HCT116 (cell line): ENCODE measurements around the gene DAPK1. TPM values are rescaled to one million over a fixed set of nuclear protein-coding genes. Genes with fewer than 3 reads are reported as not detected.

Experiments
- ATAC-seq: fragments of 200-7000 bp; cut with Tn5 transposase; 2 replicates; pipeline ENCODE4 v1.9.1; 2020; ENCODE audit warnings: mild to moderate bottlenecking, moderate library complexity
- BruUV-seq: library from RNA; stranded (reverse); fragments of 400-500 nt; replicated peaks from 2 replicates; lab custom pipeline; 2021; lab: Mats Ljungman, UMichigan
- CTCF ChIA-PET: fragments of 300-600 bp; sonication (Branson Sonifier 250); formaldehyde crosslinking; loops from one replicate; lab custom pipeline; 2021; ENCODE audit warnings: antibody characterized with exemption; lab: Charles Lee
- POLR2A ChIA-PET: fragments of 300-600, 350-600 bp; sonication (Branson Sonifier 250); formaldehyde crosslinking; loops from one replicate; lab custom pipeline; 2021; ENCODE audit warnings: antibody characterized with exemption; lab: Charles Lee
- RAD21 ChIA-PET, 2 experiments: fragments of 300-600 bp; sonication (Branson Sonifier 250); formaldehyde crosslinking; loops; one replicate each; lab custom pipeline; 2023; ENCODE audit warnings: low total read pairs in 2 of 2; ENCODE audit not compliant: uncharacterized antibody in 2 of 2, unreplicated experiment in 2 of 2, low non-redundant PET in 1 of 2; lab: Charles Lee
- DNase-seq: peaks from one replicate; pipeline ENCODE4 v3.0.0-alpha.2; 2010; ENCODE audit warnings: low read depth, low spot score
- H2AFZ ChIP-seq: fragments of 200-600 bp; shearing (Covaris generic), sonication (generic); 2 replicates; pipeline ENCODE4 v1.6.1; 2017; ENCODE audit warnings: low read depth, mixed run types, mixed read lengths, antibody characterized with exemption, low read length; ENCODE audit not compliant: poor library complexity, severe bottlenecking
- H3K27ac ChIP-seq: 2 replicates; pipeline ENCODE4 v1.5.1; 2012; ENCODE audit warnings: low read depth, low read length
- H3K27me3 ChIP-seq: fragments of 200-600 bp; sonication (generic); 2 replicates; pipeline ENCODE4 v1.6.1; 2016; ENCODE audit warnings: mixed run types, low read length, mixed read lengths; ENCODE audit not compliant: insufficient read depth
- H3K36me3 ChIP-seq, 2 experiments: fragments of 200-500 bp in 1 of 2; fragments of 200-600 bp in 1 of 2; sonication (Bioruptor generic) in 1 of 2; sonication (generic) in 1 of 2; 2 replicates each; pipeline versions ENCODE4 v1.5.1 to v1.6.1; 2014 to 2016; ENCODE audit warnings: low read length in 2 of 2, inconsistent platforms in 1 of 2, mixed read lengths in 1 of 2, mixed run types in 1 of 2; ENCODE audit not compliant: insufficient read depth in 2 of 2, control insufficient read depth in 1 of 2
- H3K4me1 ChIP-seq, 2 experiments: fragments of 200-600 bp in 1 of 2; sonication (generic) in 1 of 2; 2 replicates each; pipeline versions ENCODE4 v1.5.1 to v1.6.1; 2012 to 2017; ENCODE audit warnings: low read length in 2 of 2, inconsistent platforms in 1 of 2, mild to moderate bottlenecking in 1 of 2, mixed read lengths in 1 of 2, mixed run types in 1 of 2, moderate library complexity in 1 of 2; ENCODE audit not compliant: insufficient read depth in 2 of 2, control insufficient read depth in 1 of 2
- H3K4me2 ChIP-seq: fragments of 200-600 bp; sonication (generic); 2 replicates; pipeline ENCODE4 v1.6.1; 2017; ENCODE audit warnings: mixed run types, low read length, mixed read lengths
- H3K4me3 ChIP-seq, 2 experiments: fragments of 200-600 bp in 1 of 2; sonication (generic) in 1 of 2; replicated peaks in 1 of 2; 2 replicates each; pipeline ENCODE4 v1.5.1; 2011 to 2016; ENCODE audit warnings: low read length in 2 of 2, control low read depth in 1 of 2, low read depth in 1 of 2, mild to moderate bottlenecking in 1 of 2, mixed read lengths in 1 of 2, mixed run types in 1 of 2
- H3K79me2 ChIP-seq: fragments of 200-600 bp; sonication (generic); 2 replicates; pipeline ENCODE4 v1.6.1; 2017; ENCODE audit warnings: mild to moderate bottlenecking, mixed run types, low read length, moderate library complexity, mixed read lengths; ENCODE audit not compliant: insufficient read depth
- H3K9ac ChIP-seq: fragments of 200-600 bp; sonication (generic); 2 replicates; pipeline ENCODE4 v1.6.1; 2016; ENCODE audit warnings: low read length, mixed read lengths
- H3K9me2 ChIP-seq: fragments of 200-600 bp; sonication (generic), shearing (Covaris generic); 2 replicates; pipeline ENCODE4 v1.6.1; 2017; ENCODE audit warnings: mixed run types, mild to moderate bottlenecking, moderate library complexity; ENCODE audit not compliant: insufficient read depth
- H3K9me3 ChIP-seq, 2 experiments: fragments of 200-500 bp in 1 of 2; fragments of 200-600 bp in 1 of 2; sonication (Bioruptor generic) in 1 of 2; sonication (generic) in 1 of 2; 2 replicates each; pipeline ENCODE4 v1.6.1; 2014 to 2017; ENCODE audit warnings: low read length in 2 of 2, mixed read lengths in 2 of 2, inconsistent platforms in 1 of 2, low read depth in 1 of 2, mild to moderate bottlenecking in 1 of 2, mixed run types in 1 of 2, moderate library complexity in 1 of 2; ENCODE audit not compliant: control insufficient read depth in 1 of 2, insufficient read depth in 1 of 2
- H4K20me1 ChIP-seq: fragments of 200-600 bp; sonication (generic), shearing (Covaris generic); 2 replicates; pipeline ENCODE4 v1.6.1; 2017; ENCODE audit warnings: mixed run types, mild to moderate bottlenecking, moderate library complexity; ENCODE audit not compliant: insufficient read depth
- ATF3 ChIP-seq: IDR thresholded peaks from 2 replicates; pipeline ENCODE4 v1.6.1; 2012
- CBX3 ChIP-seq: IDR thresholded peaks from 2 replicates; pipeline ENCODE4 v1.6.1; 2012; ENCODE audit warnings: low read depth
- CEBPB ChIP-seq: IDR thresholded peaks from 2 replicates; pipeline ENCODE4 v1.6.1; 2012; ENCODE audit warnings: low read depth
- CTCF ChIP-seq, 3 experiments: fragments of 200-600 bp in 1 of 3; sonication (generic) in 1 of 3; IDR thresholded peaks in 2 of 3; conservative IDR thresholded peaks in 1 of 3; 2 replicates each; pipeline ENCODE4 v1.5.1; 2012 to 2017; ENCODE audit warnings: low read depth in 2 of 3, low read length in 2 of 3, antibody characterized with exemption in 1 of 3, borderline replicate concordance in 1 of 3, control low read depth in 1 of 3, mild to moderate bottlenecking in 1 of 3, mixed read lengths in 1 of 3, mixed run types in 1 of 3, moderate library complexity in 1 of 3; ENCODE audit not compliant: insufficient read depth in 1 of 3
- EGR1 ChIP-seq: IDR thresholded peaks from 2 replicates; pipeline ENCODE4 v1.6.1; 2012; ENCODE audit warnings: low read depth
- ELF1 ChIP-seq: IDR thresholded peaks from 2 replicates; pipeline ENCODE4 v1.6.1; 2012; ENCODE audit warnings: low read depth, borderline replicate concordance
- EZH2 ChIP-seq: fragments of 200-600 bp; sonication (generic); IDR thresholded peaks from 2 replicates; pipeline ENCODE4 v1.6.1; 2017; ENCODE audit warnings: antibody characterized with exemption, mixed run types
- EZH2phosphoT487 ChIP-seq: fragments of 200-600 bp; IDR thresholded peaks from 2 replicates; pipeline ENCODE4 v1.6.1; 2018; ENCODE audit warnings: antibody characterized with exemption, borderline replicate concordance
- FOSL1 ChIP-seq: IDR thresholded peaks from 2 replicates; pipeline ENCODE4 v1.6.1; 2012; ENCODE audit warnings: low read depth
- JUND ChIP-seq: IDR thresholded peaks from 2 replicates; pipeline ENCODE4 v1.6.1; 2012
- MAX ChIP-seq: IDR thresholded peaks from 2 replicates; pipeline ENCODE4 v1.6.1; 2012
- POLR2A ChIP-seq: IDR thresholded peaks from 2 replicates; pipeline ENCODE4 v1.7.0; 2011; ENCODE audit warnings: borderline replicate concordance; ENCODE audit not compliant: insufficient read depth, insufficient read length; ENCODE audit errors: extremely low read depth
- POLR2AphosphoS5 ChIP-seq: IDR thresholded peaks from 2 replicates; pipeline ENCODE4 v1.6.1; 2011; ENCODE audit warnings: mild to moderate bottlenecking, low read depth, low read length, moderate library complexity
- REST ChIP-seq: IDR thresholded peaks from 2 replicates; pipeline ENCODE4 v1.6.1; 2012; ENCODE audit warnings: low read depth
- SIN3A ChIP-seq: IDR thresholded peaks from 2 replicates; pipeline ENCODE4 v1.6.1; 2012; ENCODE audit warnings: low read depth
- SP1 ChIP-seq: IDR thresholded peaks from 2 replicates; pipeline ENCODE4 v1.6.1; 2012; ENCODE audit warnings: low read depth
- SRF ChIP-seq: IDR thresholded peaks from 2 replicates; pipeline ENCODE4 v1.6.1; 2012; ENCODE audit warnings: low read depth
- TCF7L2 ChIP-seq: IDR thresholded peaks from 2 replicates; pipeline ENCODE4 v1.7.0; 2011; ENCODE audit warnings: borderline replicate concordance, inconsistent platforms; ENCODE audit not compliant: insufficient read depth, insufficient read length; ENCODE audit errors: extremely low read depth
- YY1 ChIP-seq: IDR thresholded peaks from 2 replicates; pipeline ENCODE4 v1.6.1; 2011; ENCODE audit warnings: low read length, low read depth, moderate library complexity, mild to moderate bottlenecking; ENCODE audit not compliant: insufficient replicate concordance; ENCODE audit errors: extremely low read depth
- ZFX ChIP-seq: fragments of 450-650 bp; IDR thresholded peaks from 2 replicates; pipeline ENCODE4 v1.6.1; 2017
- ZNF274 ChIP-seq: fragments of 200-500 bp; sonication (Bioruptor generic); IDR thresholded peaks from 2 replicates; pipeline ENCODE4 v1.6.1; 2014; ENCODE audit warnings: mild to moderate bottlenecking, low read depth, low read length, inconsistent platforms
- intact Hi-C: fragments of 100-400 bp; cut with micrococcal nuclease; formaldehyde crosslinking; loops from 2 replicates; pipeline ENCODE4 v1.10.0; 2022
- total RNA-seq: library from RNA; stranded (reverse); gene quantifications from one replicate; pipeline ENCODE4 v1.2.1, GENCODE V29; 2021; ENCODE audit not compliant: unreplicated experiment

Gene DAPK1
- total RNA-seq, 1 experiment from 2014 or later: 5.6 TPM

GRCh38 chr9:87713278-87713987 lies 215.8 kb downstream of the DAPK1 start:
- peak overlapping the region; percentile 48 for H3K9ac ChIP-seq
- CTCF ChIA-PET: interaction anchor here (1.3 to 1.4 kb wide), 2 partner anchors 13 to 29 kb away, joined by 4 to 5 read pairs; partner anchors contain the start of gene CTSL
- TF ChIP-seq CTCF (IDR thresholded peaks at IDR 0.05 in 2 of 3, conservative IDR thresholded peaks at IDR 0.05 in 1 of 3; ENCODE audit: borderline replicate concordance in 1 of 3, insufficient read depth in 1 of 3, low read depth in 2 of 3, low read length in 2 of 3) (no peak), SIN3A (no peak), ZFX (no peak), SRF (no peak), SP1 (peak; percentile 58), POLR2A (no peak), FOSL1 (peak; percentile 76), REST (no peak), YY1 (no peak), EZH2 (no peak), EGR1 (no peak), ATF3 (no peak), ELF1 (no peak), EZH2phosphoT487 (no peak), TCF7L2 (no peak), POLR2AphosphoS5 (peak; percentile 42; the same call in 1 of the 2 replicates), MAX (0 out of 2 replicates have a peak, but pooled peaks have one; percentile 34), JUND (peak; percentile 52), ZNF274 (no peak), CBX3 (0 out of 2 replicates have a peak, but pooled peaks have one; percentile 36), CEBPB (peak; percentile 46; the same call in 1 of the 2 replicates)

More at GRCh38 chr9:87713278-87713987, 215.8 kb downstream of the DAPK1 start:
- Histone ChIP-seq H2AFZ (peak overlapping the region; percentile 49), H3K9me3 (no peaks in the 10 kb centered on the region), H3K27me3 (no peaks in the 10 kb centered on the region), H4K20me1 (no peaks in the 10 kb centered on the region), H3K4me3 (peak overlapping the region; percentile 23 to 48), H3K36me3 (no peaks in the 10 kb centered on the region), H3K4me2 (peak overlapping the region; percentile 82), H3K79me2 (no peaks in the 10 kb centered on the region), H3K27ac (0 out of 2 replicates have a peak overlapping the region, but pooled peaks have one; percentile 4), H3K9me2 (no peaks in the 10 kb centered on the region), H3K4me1 (peaks cover 2 to 28% of the 10 kb centered on the region in 2 experiments; a peak in 2 of 4 replicates)
- DNase-seq (peak; percentile 76), ATAC-seq (peak; percentile 77)
- intact Hi-C loops: no loop called here
- no TSS peak for BruUV-seq
- ChIA-PET POLR2A (interaction anchor here (2.8 kb wide), 1 partner anchor 13 kb away, joined by 14 read pairs; the partner anchor contains the start of gene CTSL), RAD21 (no interaction called here)
